Sigmoid colon (tissue), 7 donors: ENCODE results near the gene SELENOS. TPM values are rescaled to one million over a fixed set of nuclear protein-coding genes. Genes with fewer than 3 reads are reported as not detected.

Experiments used
- DNase-seq: peaks from one replicate; pipeline ENCODE4 v3.0.0-alpha.2; 2019
- H3K27ac ChIP-seq, 4 donors: fragments of 200-600 bp; sonication (generic); one replicate each; pipeline ENCODE4 v1.5.1; 2016 to 2019; ENCODE audit warnings: mild to moderate bottlenecking in 1 of 4
- H3K27me3 ChIP-seq, 3 donors: fragments of 200-600 bp; sonication (generic); one replicate each; pipeline ENCODE4 v1.5.1; 2019; ENCODE audit warnings: mild to moderate bottlenecking in 1 of 3
- H3K36me3 ChIP-seq, 4 donors: fragments of 200-600 bp; sonication (generic); one replicate each; pipeline ENCODE4 v1.5.1; 2016 to 2019
- H3K4me1 ChIP-seq, 4 donors: fragments of 200-600 bp; sonication (generic); one replicate each; pipeline ENCODE4 v1.5.1; 2017 to 2019
- H3K4me3 ChIP-seq, 4 donors: fragments of 200-600 bp; sonication (generic); one replicate each; pipeline ENCODE4 v1.5.1; 2017 to 2019; ENCODE audit warnings: mild to moderate bottlenecking in 2 of 4, moderate library complexity in 1 of 4
- H3K9me3 ChIP-seq, 4 donors: fragments of 200-600 bp in 3 of 4; sonication (generic) in 3 of 4; one replicate each; pipeline versions ENCODE4 v1.5.1 to v1.6.1; 2013 to 2019
- CTCF ChIP-seq, 4 experiments: fragments of 450-650 bp in 3 of 4; fragments of 200-600 bp in 1 of 4; IDR thresholded peaks; one replicate each; pipeline ENCODE4 v1.5.1; 2016 to 2019; ENCODE audit warnings: antibody characterized with exemption in 4 of 4, mild to moderate bottlenecking in 3 of 4, moderate library complexity in 2 of 4
- EP300 ChIP-seq, 4 donors: sonication (generic); formaldehyde crosslinking; IDR thresholded peaks; one replicate each; pipeline ENCODE4 v1.6.1; 2017; ENCODE audit warnings: antibody characterized with exemption in 4 of 4
- POLR2A ChIP-seq, 2 donors: fragments of 450-650 bp; IDR thresholded peaks; one replicate each; pipeline ENCODE4 v1.6.1; 2016; ENCODE audit warnings: antibody characterized with exemption in 2 of 2, mild to moderate bottlenecking in 2 of 2, moderate library complexity in 2 of 2
- POLR2AphosphoS5 ChIP-seq, 4 donors: sonication (generic); formaldehyde crosslinking; IDR thresholded peaks; one replicate each; pipeline ENCODE4 v1.6.1; 2017; ENCODE audit warnings: antibody characterized with exemption in 4 of 4
- WGBS, 2 donors: extraction: QIAGEN DNeasy Blood & Tissue Kit; methylation state at CpG; one replicate each; pipeline ENCODE4 v1.1.7; 2013; 5-methylcytosine and 5-hydroxymethylcytosine counted together
- intact Hi-C: fragments of 100-400 bp; cut with DNase I; formaldehyde crosslinking; loops from one replicate; pipeline ENCODE4 v1.15.1; 2023
- polyA plus RNA-seq, 3 donors: library from polyadenylated mRNA; stranded (reverse); fragments of 200-250 nt; gene quantifications; one replicate each; pipeline ENCODE4 v1.2.3, GENCODE V29; 2013
- total RNA-seq, 4 donors: library from RNA; depleted of rRNA; stranded (reverse); fragments of >200 nt; gene quantifications; one replicate each; pipeline ENCODE4 v1.1.0, GENCODE V29; 2016
- donor health status: healthy with polysubstance abuse.
- donor health status: Bipolar disorder and iron deficiency.
- donor health status: healthy.

Gene SELENOS
- total and polyA plus RNA-seq, 7 donors, result 39.3 to 127 (median 55.9) TPM

GRCh38 chr15:101242160-101242998 lies 34.9 kb downstream of the SELENOS start:
- Histone ChIP-seq H3K27ac (peak overlapping the region in 2 of 4 donors; percentile 15 to 31), H3K4me3 (no peak overlapping the region), H3K9me3 (no peaks in the 10 kb centered on the region), H3K4me1 (peaks cover 0 to 45% (median 14%) of the 10 kb centered on the region in 4 donors), H3K27me3 (no peaks in the 10 kb centered on the region), H3K36me3 (no peaks in the 10 kb centered on the region)
- 46 to 75% methylated on average over 12 of the region's 12 CpGs for WGBS, 2 donors
- no peak for DNase-seq
- TF ChIP-seq POLR2AphosphoS5 (IDR thresholded peaks at IDR 0.05), result peak in 1 of 4 donors; percentile 36
- TF ChIP-seq EP300 (IDR thresholded peaks at IDR 0.05), result no peak
- no peak for TF ChIP-seq POLR2A (IDR thresholded peaks at IDR 0.05)
- TF ChIP-seq CTCF (IDR thresholded peaks at IDR 0.05), result no peak
- intact Hi-C loops, result no loop called here

DNA sequence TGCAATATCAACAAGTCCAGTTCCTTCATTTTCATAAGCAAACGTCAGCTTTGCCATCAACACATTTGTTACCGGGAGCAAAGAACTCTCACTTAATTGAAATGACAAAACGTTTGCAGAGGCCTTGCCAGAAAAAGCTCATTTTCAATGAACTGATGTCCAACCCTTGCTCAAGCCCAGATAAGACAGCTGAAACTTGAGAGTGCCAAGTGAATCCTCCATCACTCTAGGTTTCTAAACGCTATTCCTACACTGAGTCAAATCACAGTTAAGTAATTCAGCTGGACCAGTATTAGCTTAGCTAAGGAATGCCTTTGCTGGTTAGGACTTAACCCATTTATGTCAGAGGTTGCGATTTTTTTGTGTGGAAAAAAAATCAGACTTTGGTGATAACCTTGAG lies 36.9 kb downstream of the SELENOS start:
- Histone ChIP-seq H3K4me1 (peaks cover 0 to 28% (median 10%) of the 10 kb centered on the region in 4 donors), H3K9me3 (no peaks in the 10 kb centered on the region), H3K27ac (no peak overlapping the region), H3K27me3 (no peaks in the 10 kb centered on the region), H3K4me3 (no peak overlapping the region), H3K36me3 (peaks cover 0 to under 1% (median 0%) of the 10 kb centered on the region in 4 donors)
- TF ChIP-seq POLR2A (IDR thresholded peaks at IDR 0.05) (no peak), POLR2AphosphoS5 (IDR thresholded peaks at IDR 0.05) (peak in 1 of 4 donors; percentile 20)
- 76 to 77% methylated on average over 5 of the region's 5 CpGs for WGBS, 2 donors
- no peak for DNase-seq
- intact Hi-C loops, result no loop called here

DNA sequence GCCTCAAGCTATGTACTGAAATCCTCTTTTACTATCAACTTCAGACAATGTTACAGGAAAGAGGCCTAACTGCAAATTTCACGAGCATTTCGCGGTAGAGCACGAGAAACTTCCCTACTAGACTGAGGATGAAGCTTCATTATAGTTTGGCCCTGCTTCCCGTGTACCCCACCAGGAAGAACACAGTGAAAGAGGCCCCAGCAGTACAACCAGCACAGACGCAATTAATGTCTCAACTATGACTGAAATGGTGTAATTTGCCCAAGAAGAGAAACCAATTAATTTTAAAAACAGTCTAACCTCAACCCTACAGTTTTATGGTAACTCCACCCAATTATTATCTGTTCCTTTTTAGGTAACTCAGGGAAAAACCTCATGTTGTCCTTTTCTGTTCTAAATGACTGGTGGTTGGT lies 37.6 kb downstream of the SELENOS start:
- Histone ChIP-seq H3K36me3 (peaks cover 0 to 6% (median 5%) of the 10 kb centered on the region in 4 donors), H3K4me3 (no peak overlapping the region), H3K27me3 (no peaks in the 10 kb centered on the region), H3K27ac (peak overlapping the region in 1 of 4 donors; percentile 7), H3K9me3 (no peaks in the 10 kb centered on the region), H3K4me1 (peaks cover 0 to 25% (median 9%) of the 10 kb centered on the region in 4 donors)
- no peak for DNase-seq
- intact Hi-C loops, result no loop called here
- 51 to 84% methylated on average over 6 of the region's 6 CpGs for WGBS, 2 donors
- no peak for TF ChIP-seq EP300 (IDR thresholded peaks at IDR 0.05)

DNA sequence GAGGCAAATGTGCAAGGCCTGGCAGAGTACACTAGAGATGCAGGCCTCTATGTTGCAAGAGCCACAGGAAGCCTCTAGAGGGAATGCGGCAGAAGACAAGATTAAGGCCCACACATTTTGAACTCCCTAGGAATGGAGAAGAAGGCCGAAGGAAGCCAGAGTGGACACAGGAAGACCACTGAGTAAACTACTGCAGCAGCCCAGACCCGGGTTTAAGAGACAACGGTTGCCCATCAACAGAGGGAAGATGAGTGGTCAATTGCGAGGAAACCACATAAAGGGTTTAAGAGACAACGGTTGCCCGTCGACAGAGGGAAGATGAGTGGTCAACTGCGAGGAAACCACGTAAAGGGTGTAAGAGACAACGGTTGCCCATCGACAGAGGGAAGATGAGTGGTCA lies 40.0 kb downstream of the SELENOS start:
- no peaks in the 10 kb centered on the region for H3K9me3 ChIP-seq
- 82 to 89% methylated on average over 12 of the region's 12 CpGs for WGBS, 2 donors

GRCh38 chr15:101233651-101234280 lies 43.5 kb downstream of the SELENOS start:
- no peaks in the 10 kb centered on the region for H3K9me3 ChIP-seq
- H3K27ac ChIP-seq, result no peak overlapping the region
- no peak overlapping the region for H3K4me3 ChIP-seq
- no peak for DNase-seq
- H3K27me3 ChIP-seq, result no peaks in the 10 kb centered on the region
- 84 to 85% methylated on average over 5 of the region's 5 CpGs for WGBS, 2 donors
- intact Hi-C loops, result no loop called here
- peaks cover 0 to 21% (median 8%) of the 10 kb centered on the region in 4 donors for H3K36me3 ChIP-seq
- no peak for TF ChIP-seq POLR2AphosphoS5 (IDR thresholded peaks at IDR 0.05)
- no peak for TF ChIP-seq EP300 (IDR thresholded peaks at IDR 0.05)
- no peak for TF ChIP-seq CTCF (IDR thresholded peaks at IDR 0.05)
- no peak for TF ChIP-seq POLR2A (IDR thresholded peaks at IDR 0.05)
- H3K4me1 ChIP-seq, result peaks cover 0 to 12% (median 8%) of the 10 kb centered on the region in 4 donors

More for the DNA sequence above, 40.0 kb downstream of the SELENOS start:
- Histone ChIP-seq H3K4me1 (peaks cover 0 to 13% (median 7%) of the 10 kb centered on the region in 4 donors), H3K27ac (no peak overlapping the region), H3K4me3 (no peak overlapping the region), H3K36me3 (peaks cover 0 to 21% (median 8%) of the 10 kb centered on the region in 4 donors), H3K27me3 (no peaks in the 10 kb centered on the region)
- DNase-seq, result no peak
- intact Hi-C loops, result no loop called here
- no peak for TF ChIP-seq POLR2AphosphoS5 (IDR thresholded peaks at IDR 0.05)
- TF ChIP-seq EP300 (IDR thresholded peaks at IDR 0.05), result no peak
- TF ChIP-seq POLR2A (IDR thresholded peaks at IDR 0.05), result no peak
- TF ChIP-seq CTCF (IDR thresholded peaks at IDR 0.05), result no peak
